ENCODE results near the gene MYCN.

MYCN gene

GRCh38 chr2:15980605-15981098 lies 40.3 kb downstream of the MYCN start:
- DNase-seq = no peak

- no peak for DNase-seq
Measured at GRCh38 chr2:15981646-15982045, 41.3 kb downstream of the MYCN start.

- no peak for DNase-seq
Measured at GRCh38 chr2:15982285-15983044, 42.1 kb downstream of the MYCN start.

DNA sequence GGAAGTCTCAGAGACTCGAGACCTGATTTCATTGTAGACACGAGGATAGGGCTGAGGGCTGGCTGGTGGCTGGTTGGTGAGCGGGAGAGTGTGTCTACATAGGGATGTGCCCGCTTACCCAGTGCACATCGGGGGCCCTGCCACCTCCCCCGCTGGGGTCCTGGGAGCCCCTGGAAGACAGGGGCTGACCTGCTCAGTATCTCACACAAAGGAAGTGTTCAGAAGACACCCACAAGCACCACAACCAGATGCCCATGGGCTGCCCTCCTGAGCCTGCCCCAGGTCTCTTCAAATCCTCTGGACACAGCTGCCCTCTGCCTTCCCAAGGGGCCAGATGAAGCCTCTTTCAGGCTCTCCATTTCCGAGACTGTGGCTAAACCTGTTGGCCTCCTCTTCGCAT lies 43.1 kb downstream of the MYCN start:
- DNase-seq = no peak

DNA sequence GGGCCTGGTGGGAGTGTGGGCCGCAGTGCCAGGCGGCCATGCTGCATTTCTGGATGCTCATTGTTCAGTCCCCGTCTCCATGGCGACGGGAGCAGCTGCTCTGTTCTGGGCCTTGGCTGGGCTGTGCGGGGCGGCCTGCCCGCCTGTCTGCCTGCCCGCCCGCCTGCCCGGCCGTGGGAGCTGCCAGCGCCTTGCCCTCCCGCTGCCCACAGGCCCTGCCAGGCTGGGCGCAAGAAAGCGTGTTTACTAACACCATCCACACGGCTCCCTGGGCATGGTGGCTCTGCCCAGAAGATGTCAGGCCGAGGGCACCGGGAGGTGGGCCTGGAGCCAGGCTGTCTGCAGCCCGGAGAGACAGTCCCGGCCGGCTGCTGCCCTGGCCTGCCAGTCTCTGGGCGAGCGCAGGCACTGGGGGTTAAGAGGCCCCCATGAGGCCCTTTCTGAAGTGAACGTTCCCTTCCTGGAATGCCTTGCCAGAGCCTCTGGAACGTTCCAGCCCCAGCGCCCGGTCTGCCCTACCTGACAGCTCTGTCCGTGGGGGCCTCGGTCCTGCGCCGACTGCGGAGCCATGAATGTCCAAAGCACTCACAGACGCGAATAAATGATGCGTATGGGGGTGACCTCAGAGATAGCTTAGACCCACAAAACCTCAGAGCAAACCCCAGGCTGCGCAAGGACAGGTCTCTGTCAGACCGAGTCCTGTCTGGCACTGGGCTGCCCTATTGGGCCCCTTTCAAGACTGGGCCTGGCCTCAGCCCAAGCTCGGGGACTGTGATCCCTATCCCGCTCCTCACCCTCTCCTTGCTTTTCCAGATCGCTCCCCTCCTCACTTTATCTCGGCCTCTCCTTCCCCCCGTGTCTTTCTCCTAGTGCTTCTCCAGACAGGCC lies 44.3 kb downstream of the MYCN start:
- no peak for DNase-seq

DNA sequence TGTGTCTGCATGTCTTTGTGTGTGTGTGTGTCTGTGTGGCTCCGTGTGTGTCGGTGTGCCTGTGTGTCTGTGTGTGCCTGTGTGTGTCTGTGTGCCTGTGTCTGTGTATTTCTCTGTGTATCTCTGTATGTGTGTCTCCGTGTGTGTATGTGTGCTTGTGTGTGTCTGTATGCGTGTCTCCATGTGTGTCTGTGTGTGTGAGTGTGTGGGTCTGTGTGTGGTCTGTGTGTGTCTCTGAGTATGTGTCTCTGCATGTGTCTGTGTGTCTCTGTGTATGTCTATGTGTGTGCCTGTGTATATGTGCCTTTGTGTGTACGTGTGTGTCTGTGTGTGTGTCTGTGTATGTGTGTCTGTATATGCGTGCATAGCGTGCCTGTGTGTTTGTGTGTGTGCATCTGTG lies 45.2 kb downstream of the MYCN start:
- DNase-seq = no peak

DNA sequence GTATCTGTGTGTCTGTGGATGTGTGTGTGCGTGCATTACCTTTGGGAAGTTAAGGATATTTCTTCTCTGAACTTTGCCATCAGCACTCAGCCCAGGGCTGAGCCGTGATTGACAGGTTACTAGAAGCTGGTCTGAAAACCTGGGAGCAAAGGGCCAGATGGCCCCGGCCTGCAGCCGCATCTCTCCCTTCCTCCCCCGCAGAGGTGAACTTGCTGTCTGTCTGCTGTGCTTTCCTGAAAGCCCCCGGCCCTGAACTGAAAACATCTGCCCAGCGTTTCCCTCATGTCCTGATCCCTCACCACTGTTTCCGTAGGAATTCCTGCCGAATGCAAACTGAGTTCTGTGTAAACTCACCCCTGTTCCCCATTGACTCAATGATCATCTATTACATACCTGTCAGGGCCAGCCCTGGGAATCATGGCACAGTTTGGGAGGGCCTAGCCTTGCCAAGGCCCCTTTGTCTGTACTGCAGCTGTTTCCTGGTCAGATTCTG lies 45.8 kb downstream of the MYCN start:
- no peak for DNase-seq

- DNase-seq = no peak
Measured at GRCh38 chr2:15986644-15987043, 46.3 kb downstream of the MYCN start.

DNA sequence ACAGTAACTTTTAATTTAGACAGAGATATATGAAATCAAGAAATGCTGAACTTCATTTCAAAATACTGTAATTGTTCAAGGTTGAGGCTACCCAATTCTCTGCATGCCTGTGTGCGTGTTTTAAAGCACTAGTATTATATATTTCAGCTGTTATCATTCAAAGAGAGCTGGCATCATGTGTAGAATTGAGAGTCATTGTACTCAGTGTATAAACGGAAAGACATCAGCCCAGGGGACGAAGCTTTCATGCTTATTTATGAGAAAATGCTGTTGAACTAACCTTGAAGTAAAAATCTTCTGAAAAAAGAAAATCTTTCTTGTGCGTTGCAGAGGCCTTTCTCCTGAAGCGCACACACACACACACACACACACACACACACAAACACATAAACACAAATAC lies 48.4 kb downstream of the MYCN start:
- no peak for DNase-seq

DNA sequence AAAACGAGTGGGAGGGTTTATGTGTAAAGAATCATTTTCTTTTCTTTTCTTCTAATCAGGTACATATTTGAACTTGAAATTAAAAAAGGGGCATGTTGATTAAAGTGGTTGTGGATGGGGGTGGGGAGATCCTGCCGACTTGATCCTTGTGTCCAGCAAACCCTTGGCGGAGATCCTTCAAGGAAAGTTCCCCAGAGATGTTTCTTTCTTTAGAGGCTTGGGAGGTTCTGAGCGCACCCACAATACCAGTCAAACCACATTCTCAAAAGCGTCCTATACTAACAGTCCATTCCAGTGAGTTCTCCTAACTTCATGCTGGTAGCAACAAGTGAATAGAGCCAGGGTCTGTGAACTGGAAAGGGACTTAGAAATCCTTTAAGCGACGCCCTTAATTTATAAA lies 49.2 kb downstream of the MYCN start:
- DNase-seq = no peak

DNA sequence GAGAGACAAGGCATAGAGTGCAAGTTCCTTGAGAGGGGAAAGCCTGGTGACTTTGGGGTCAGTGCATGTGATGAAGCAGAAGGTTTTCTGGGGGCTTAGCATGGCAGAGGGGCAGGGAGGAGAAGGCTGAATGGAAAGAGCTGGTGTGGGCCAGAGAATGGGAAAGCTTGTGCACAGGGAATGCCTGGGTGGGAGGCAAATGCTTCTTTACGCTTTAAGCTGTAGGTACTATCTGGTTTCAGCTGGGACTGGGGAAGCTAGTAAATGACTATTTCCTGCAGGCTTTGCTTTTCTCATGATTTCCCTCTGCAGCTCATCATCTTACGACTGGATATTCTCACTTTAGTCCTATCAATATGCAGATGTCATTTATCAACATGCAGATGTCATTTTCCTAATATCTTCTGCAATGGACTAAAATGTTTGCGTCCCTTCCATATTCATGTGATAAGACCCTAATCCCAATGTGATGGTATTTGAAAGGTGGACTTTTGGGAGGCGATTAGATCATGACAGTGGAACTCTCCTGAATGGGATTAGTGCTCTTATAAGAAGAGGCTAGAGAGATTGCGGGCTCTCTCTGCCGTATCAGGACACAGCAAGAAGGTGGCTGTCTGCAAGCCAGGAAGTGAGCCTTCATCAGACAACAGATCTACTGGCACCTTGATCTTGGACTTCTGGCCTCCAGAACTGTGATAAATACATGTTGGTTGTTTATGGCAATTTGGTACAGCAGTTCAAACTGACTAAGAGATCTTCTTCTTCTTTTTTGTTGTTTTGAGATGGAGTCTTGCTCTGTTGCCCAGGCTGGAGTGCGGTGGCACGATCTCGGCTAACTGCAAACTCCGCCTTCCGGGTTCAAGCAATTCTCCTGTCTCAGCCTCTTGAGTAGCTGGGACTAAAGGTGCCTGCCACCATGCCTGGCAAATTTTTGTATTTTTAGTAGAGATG lies 50.1 kb downstream of the MYCN start:
- no peak for DNase-seq

- DNase-seq = no peak
Measured at GRCh38 chr2:15991231-15991630, 50.9 kb downstream of the MYCN start.

GRCh38 chr2:15992457-15993231 lies 52.3 kb downstream of the MYCN start:
- DNase-seq = no peak

GRCh38 chr2:15993232-15993610 lies 52.9 kb downstream of the MYCN start:
- no peak for DNase-seq

DNA sequence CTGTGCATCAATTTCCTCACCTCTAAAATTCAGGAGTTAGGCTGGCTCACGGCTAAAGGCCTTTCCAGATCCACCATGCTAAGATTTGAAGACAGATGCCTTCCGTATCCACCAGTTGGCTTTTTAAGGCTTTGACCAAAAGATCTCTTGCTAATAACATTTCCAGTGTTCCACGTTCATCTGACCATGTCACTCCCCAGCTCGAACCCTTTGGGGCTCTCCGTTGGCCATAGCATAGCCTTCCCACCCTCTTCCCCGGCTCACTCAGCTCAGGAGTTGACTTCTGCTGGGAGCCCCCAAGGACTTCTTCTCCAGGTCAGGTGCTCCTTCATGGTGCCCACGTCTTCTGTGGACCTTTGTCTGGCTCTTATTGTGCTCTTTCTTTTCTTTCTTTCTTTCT lies 53.3 kb downstream of the MYCN start:
- no peak for DNase-seq

DNA sequence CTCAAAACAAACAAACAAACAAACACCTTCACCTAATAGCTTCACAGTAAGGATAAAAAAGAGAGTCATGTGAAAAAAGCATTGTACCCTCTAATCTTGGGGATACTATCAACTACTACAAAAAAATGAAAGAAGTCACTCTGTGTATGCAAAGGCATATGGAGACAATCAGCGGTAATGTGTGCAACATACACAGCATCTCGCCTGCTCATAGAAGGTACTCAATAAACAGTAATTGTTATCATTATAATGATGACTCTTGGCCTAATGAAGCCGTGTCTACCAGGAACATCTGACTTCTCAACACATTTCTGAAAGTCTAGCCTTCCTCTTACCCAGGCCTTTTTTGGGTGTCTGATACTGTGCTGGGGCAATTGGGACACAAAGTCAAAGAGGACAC lies 55.3 kb downstream of the MYCN start:
- no peak for DNase-seq
